Measurements from ENCODE around the gene KRTAP10-3. TPM values are rescaled to one million over a fixed set of nuclear protein-coding genes. Genes with fewer than 3 reads are reported as not detected.

Gene KRTAP10-3
- total RNA-seq, 2 experiments from 2014 or later = not detected

DNA sequence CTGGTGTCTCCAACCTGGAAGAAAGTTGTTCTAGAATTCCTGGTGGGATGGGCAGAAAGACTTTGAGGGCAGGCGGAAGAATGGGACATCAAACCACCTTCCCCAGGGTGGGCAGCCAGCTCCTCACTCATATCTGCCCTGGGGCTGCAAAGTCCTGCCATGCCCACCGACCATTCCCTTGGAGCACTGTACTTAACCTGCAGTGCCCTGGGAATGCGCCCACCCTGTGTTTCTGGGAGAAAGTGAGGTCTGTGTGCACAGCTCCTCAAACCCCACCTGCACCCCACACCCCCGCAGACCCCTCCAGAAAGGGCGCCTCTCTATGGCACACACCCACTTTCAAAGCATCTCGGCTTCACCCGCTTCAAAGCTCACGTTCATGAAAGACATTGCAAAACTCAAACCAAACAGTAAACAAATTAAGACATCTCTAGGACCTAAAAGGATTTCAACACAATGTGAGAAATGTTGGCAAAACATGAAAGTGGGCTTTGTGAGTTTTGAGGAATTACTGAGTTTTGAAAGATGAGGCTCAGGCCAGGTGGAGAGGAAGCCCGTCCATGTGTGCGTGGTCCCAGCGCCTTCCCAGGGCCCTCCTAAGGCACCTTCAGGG lies 43.7 kb downstream of the KRTAP10-3 start:
- no peaks in the 10 kb centered on the region for H3K9me3 Mint-ChIP-seq
- H3K36me3 Mint-ChIP-seq (ENCODE audit: low read depth) = no peaks in the 10 kb centered on the region
- ChIA-PET CTCF (interaction anchor here (2.0 kb wide), 1 partner anchor 279 kb away, joined by 10 read pairs; no protein-coding TSS in a partner anchor), POLR2A (no interaction called here)
- no peak overlapping the region for H3K4me3 Mint-ChIP-seq
- H3K27ac Mint-ChIP-seq = no peak overlapping the region
- no peak for DNase-seq
- H3K27me3 Mint-ChIP-seq = no peaks in the 10 kb centered on the region
- peaks cover 6% of the 10 kb centered on the region for H3K4me1 Mint-ChIP-seq

- no peak overlapping the region for H3K4me3 Mint-ChIP-seq
- CTCF ChIA-PET = interaction anchor here (2.0 kb wide), 1 partner anchor 280 kb away, joined by 10 read pairs; no protein-coding TSS in a partner anchor
- H3K9me3 Mint-ChIP-seq = no peaks in the 10 kb centered on the region
- H3K36me3 Mint-ChIP-seq (ENCODE audit: low read depth) = no peaks in the 10 kb centered on the region
- no peak overlapping the region for H3K27ac Mint-ChIP-seq
- no peaks in the 10 kb centered on the region for H3K27me3 Mint-ChIP-seq
- POLR2A ChIA-PET = no interaction called here
- no peak for DNase-seq
- peaks cover 6% of the 10 kb centered on the region for H3K4me1 Mint-ChIP-seq
Measured at GRCh38 chr21:44514218-44514520, 44.4 kb downstream of the KRTAP10-3 start.

GRCh38 chr21:44513389-44514217 lies 45.0 kb downstream of the KRTAP10-3 start:
- Mint-ChIP-seq H3K36me3 (ENCODE audit: low read depth) (no peaks in the 10 kb centered on the region), H3K27ac (no peak overlapping the region), H3K27me3 (no peaks in the 10 kb centered on the region), H3K4me1 (peaks cover 6% of the 10 kb centered on the region), H3K4me3 (no peak overlapping the region), H3K9me3 (no peaks in the 10 kb centered on the region)
- CTCF ChIA-PET = interaction anchor here (2.0 kb wide), 1 partner anchor 280 kb away, joined by 10 read pairs; no protein-coding TSS in a partner anchor
- DNase-seq = no peak
- POLR2A ChIA-PET = interaction anchor here (1.2 kb wide), 1 partner anchor 226 kb away, joined by 3 read pairs; no protein-coding TSS in a partner anchor

DNA sequence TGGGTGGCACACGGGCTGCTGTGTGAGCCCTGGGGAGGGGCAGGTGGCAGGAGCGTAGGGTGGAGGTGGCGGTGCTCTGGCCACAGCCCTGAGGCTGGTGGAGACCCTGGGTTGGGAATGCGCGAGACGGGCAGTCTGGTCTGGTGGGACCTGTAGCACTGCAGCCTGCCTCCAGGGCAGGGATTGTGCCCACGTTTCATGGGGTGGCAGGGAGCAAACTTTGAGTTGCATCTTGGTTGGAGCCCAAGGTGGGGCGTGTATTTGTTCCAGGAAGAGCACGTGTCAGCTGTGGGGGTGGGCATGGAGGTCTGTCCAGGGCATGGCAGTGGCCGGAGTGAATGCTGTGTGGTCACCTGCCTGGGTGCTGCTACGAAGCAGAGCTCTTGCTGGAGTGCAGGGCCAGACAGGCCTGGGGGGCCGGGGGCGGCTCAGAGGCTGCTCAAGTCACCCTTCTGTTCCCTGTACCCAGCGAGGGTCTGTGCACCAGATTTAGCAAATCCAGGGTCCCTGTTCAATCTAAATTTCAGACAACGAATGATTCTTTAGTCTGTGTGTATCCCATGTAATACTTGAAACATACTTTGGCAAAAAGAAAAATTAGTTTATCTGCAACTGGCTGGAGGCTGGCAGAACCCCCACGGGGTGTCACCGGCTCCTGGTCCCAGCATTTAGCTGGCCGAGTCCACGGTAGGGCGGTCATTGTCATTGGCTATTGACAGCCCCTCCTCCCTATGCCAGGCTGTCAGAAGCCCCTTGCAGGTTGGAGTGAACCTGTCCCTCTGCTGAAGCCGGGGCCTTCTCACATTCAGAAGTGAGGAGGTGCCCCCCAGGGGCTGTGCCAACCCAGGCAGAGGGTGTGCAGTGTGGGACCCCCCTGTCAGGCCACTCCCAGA lies 45.9 kb downstream of the KRTAP10-3 start:
- H3K36me3 Mint-ChIP-seq (ENCODE audit: low read depth) = no peaks in the 10 kb centered on the region
- H3K27me3 Mint-ChIP-seq = no peaks in the 10 kb centered on the region
- no peak overlapping the region for H3K4me3 Mint-ChIP-seq
- H3K27ac Mint-ChIP-seq = no peak overlapping the region
- CTCF ChIA-PET = interaction anchor here (0.7 to 3.5 kb wide), 2 partner anchors 102 to 281 kb away, joined by 3 to 51 read pairs; no protein-coding TSS in a partner anchor
- H3K4me1 Mint-ChIP-seq = peaks cover 6% of the 10 kb centered on the region
- no peak for DNase-seq
- H3K9me3 Mint-ChIP-seq = no peaks in the 10 kb centered on the region
- POLR2A ChIA-PET = interaction anchor here (1.2 kb wide), 1 partner anchor 227 kb away, joined by 3 read pairs; no protein-coding TSS in a partner anchor

- Mint-ChIP-seq H3K9me3 (no peaks in the 10 kb centered on the region), H3K4me1 (peaks cover 6% of the 10 kb centered on the region), H3K27ac (no peak overlapping the region), H3K36me3 (ENCODE audit: low read depth) (no peaks in the 10 kb centered on the region), H3K27me3 (no peaks in the 10 kb centered on the region), H3K4me3 (no peak overlapping the region)
- POLR2A ChIA-PET = no interaction called here
- no peak for DNase-seq
- CTCF ChIA-PET = interaction anchor here (1.6 to 3.5 kb wide), 3 partner anchors 229 to 282 kb away, joined by 4 to 51 read pairs (median 15); no protein-coding TSS in a partner anchor
Measured at GRCh38 chr21:44511938-44512275, 46.7 kb downstream of the KRTAP10-3 start.

GRCh38 chr21:44511219-44511937 lies 47.2 kb downstream of the KRTAP10-3 start:
- Mint-ChIP-seq H3K36me3 (ENCODE audit: low read depth) (no peaks in the 10 kb centered on the region), H3K4me1 (peaks cover 6% of the 10 kb centered on the region), H3K4me3 (no peak overlapping the region), H3K9me3 (no peaks in the 10 kb centered on the region), H3K27ac (no peak overlapping the region), H3K27me3 (no peaks in the 10 kb centered on the region)
- CTCF ChIA-PET = interaction anchor here (0.7 to 3.5 kb wide), 18 partner anchors 29 to 617 kb away, joined by 3 to 51 read pairs (median 4); partner anchors contain the start of genes KRTAP10-11 and UBE2G2
- DNase-seq = no peak
- POLR2A ChIA-PET = no interaction called here

- DNase-seq = peak; percentile 84
- H3K36me3 Mint-ChIP-seq (ENCODE audit: low read depth) = no peaks in the 10 kb centered on the region
Measured at GRCh38 chr21:44510508-44511218, 47.9 kb downstream of the KRTAP10-3 start.

GRCh38 chr21:44510109-44510507 lies 48.5 kb downstream of the KRTAP10-3 start:
- H3K27ac Mint-ChIP-seq = no peak overlapping the region
- peaks cover 6% of the 10 kb centered on the region for H3K4me1 Mint-ChIP-seq
- H3K27me3 Mint-ChIP-seq = no peaks in the 10 kb centered on the region
- no peaks in the 10 kb centered on the region for H3K36me3 Mint-ChIP-seq (ENCODE audit: low read depth)
- ChIA-PET POLR2A (no interaction called here), CTCF (interaction anchor here (0.8 to 3.5 kb wide), 19 partner anchors 9 to 293 kb away, joined by 3 to 51 read pairs (median 4); partner anchors contain the start of genes KRTAP10-11 and UBE2G2)
- no peak for DNase-seq
- H3K4me3 Mint-ChIP-seq = no peak overlapping the region
- no peaks in the 10 kb centered on the region for H3K9me3 Mint-ChIP-seq

More at GRCh38 chr21:44510508-44511218, 47.9 kb downstream of the KRTAP10-3 start:
- no peak overlapping the region for H3K27ac Mint-ChIP-seq
- no peaks in the 10 kb centered on the region for H3K27me3 Mint-ChIP-seq
- peaks cover 6% of the 10 kb centered on the region for H3K4me1 Mint-ChIP-seq
- ChIA-PET POLR2A (no interaction called here), CTCF (interaction anchor here (0.7 to 3.5 kb wide), 20 partner anchors 9 to 618 kb away, joined by 3 to 51 read pairs (median 4); partner anchors contain the start of genes KRTAP10-11 and UBE2G2)
- no peaks in the 10 kb centered on the region for H3K9me3 Mint-ChIP-seq
- no peak overlapping the region for H3K4me3 Mint-ChIP-seq

- H3K9me3 Mint-ChIP-seq = no peaks in the 10 kb centered on the region
- no peak for DNase-seq
- H3K36me3 Mint-ChIP-seq (ENCODE audit: low read depth) = no peaks in the 10 kb centered on the region
- ChIA-PET POLR2A (no interaction called here), CTCF (interaction anchor here (1.3 to 3.5 kb wide), 10 partner anchors 8 to 294 kb away, joined by 3 to 51 read pairs (median 5); no protein-coding TSS in a partner anchor)
- peaks cover 6% of the 10 kb centered on the region for H3K4me1 Mint-ChIP-seq
- no peak overlapping the region for H3K27ac Mint-ChIP-seq
- no peak overlapping the region for H3K4me3 Mint-ChIP-seq
- no peaks in the 10 kb centered on the region for H3K27me3 Mint-ChIP-seq
Measured at GRCh38 chr21:44509539-44509938, 49.1 kb downstream of the KRTAP10-3 start.

DNA sequence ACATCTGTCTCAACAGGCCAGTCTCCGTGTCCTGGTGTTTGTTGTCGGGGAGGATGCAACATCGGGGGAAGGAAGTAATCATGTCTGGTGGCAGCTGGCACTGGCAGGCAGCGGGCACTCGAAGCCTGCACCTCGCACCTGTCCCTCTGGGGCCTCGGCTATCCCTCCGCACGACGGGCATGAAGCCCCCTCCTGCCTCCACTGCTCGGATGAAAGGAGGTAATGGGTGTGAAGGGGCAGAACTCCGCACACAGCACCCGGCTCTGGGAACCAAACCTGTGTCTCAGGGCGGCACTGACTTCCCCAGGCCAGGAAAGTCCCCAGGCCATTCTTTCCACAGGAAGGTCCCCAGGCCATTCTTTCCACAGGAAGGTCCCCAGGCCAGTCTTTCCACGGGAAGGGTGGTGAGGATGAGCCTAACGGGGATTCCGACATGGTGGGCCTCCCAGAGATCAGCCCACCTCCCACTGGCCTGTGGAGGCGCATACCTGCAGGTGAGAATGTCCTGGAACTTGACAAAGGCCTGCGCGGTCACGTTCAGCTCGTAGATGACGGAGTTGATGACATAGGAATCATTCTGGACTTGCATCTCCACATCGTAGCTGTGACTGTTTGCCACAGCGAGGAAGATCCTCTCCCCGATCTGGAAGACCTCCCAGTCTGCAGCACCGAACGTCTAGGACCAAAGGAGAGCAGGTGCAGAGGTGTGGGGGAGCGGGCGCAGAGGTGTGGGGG lies 49.7 kb downstream of the KRTAP10-3 start:
- POLR2A ChIA-PET = no interaction called here
- Mint-ChIP-seq H3K4me3 (no peak overlapping the region), H3K27me3 (no peaks in the 10 kb centered on the region), H3K27ac (no peak overlapping the region), H3K4me1 (peaks cover 6% of the 10 kb centered on the region), H3K9me3 (no peaks in the 10 kb centered on the region), H3K36me3 (ENCODE audit: low read depth) (no peaks in the 10 kb centered on the region)
- CTCF ChIA-PET = interaction anchor here (1.3 to 3.5 kb wide), 4 partner anchors 233 to 291 kb away, joined by 3 to 51 read pairs (median 10); no protein-coding TSS in a partner anchor
- DNase-seq = no peak

DNA sequence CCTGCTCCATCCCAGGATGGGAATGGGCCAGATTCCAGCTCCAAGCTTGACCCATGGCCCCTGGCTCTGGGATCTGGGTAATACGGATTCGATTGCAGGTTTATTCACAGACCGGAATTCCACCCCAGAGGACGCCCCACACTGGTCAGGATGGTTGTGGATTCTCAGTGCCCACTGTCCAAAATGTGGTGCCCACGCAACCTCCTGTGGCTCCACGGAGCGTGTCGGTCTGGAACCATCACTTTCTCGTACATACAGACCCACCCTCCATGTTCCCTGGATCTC lies 50.2 kb downstream of the KRTAP10-3 start:
- CTCF ChIA-PET = interaction anchor here (1.3 to 1.4 kb wide), 2 partner anchors 286 to 291 kb away, joined by 3 read pairs; no protein-coding TSS in a partner anchor

More for the DNA sequence above, 50.2 kb downstream of the KRTAP10-3 start:
- POLR2A ChIA-PET = no interaction called here
- Mint-ChIP-seq H3K36me3 (ENCODE audit: low read depth) (no peaks in the 10 kb centered on the region), H3K27ac (no peak overlapping the region), H3K4me3 (no peak overlapping the region), H3K9me3 (no peaks in the 10 kb centered on the region), H3K4me1 (peaks cover 6% of the 10 kb centered on the region), H3K27me3 (no peaks in the 10 kb centered on the region)
- no peak for DNase-seq
